ENCODE measurements around the gene STIM2. TPM values are rescaled to one million over a fixed set of nuclear protein-coding genes. Genes with fewer than 3 reads are reported as not detected.
A peak's percentile ranks its signal among the peaks of the same experiment; 100 is the strongest.

Gene STIM2
- total and polyA plus RNA-seq, 2 of the 4 experiments (the other 2 are of a cell fraction): 16.1 to 27.6 TPM

DNA sequence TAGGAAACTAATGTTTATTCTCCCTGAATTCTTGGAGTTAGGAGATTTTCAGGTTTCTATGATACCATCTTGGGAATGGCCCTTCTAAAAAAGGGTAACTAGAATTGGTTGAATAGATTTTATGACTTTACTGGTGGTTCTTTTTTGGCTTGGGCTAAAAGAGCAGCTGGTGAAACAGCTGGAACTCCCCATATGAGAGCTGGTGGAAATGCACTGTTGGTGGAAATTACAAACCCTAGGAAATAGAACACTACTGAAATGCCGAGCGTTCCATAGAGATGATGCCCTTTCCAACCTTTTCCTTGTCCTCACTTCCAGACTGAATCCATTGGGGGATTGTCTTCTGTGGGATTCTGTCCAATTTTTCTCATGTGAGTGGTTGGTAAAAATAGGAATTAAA, 139.5 kb downstream of the STIM2 start:
- POLR2A ChIA-PET (ENCODE audit: unreplicated experiment): no interaction called here
- Histone ChIP-seq H3K9me1 (ENCODE audit: insufficient read depth, low read length) (no peaks in the 10 kb centered on the region), H3K4me1 (ENCODE audit: control insufficient read depth, insufficient read depth, low read length) (no peaks in the 10 kb centered on the region), H4K8ac (ENCODE audit: low read depth in 2 of 2, low read length in 2 of 2) (no peak overlapping the region), H4K5ac (ENCODE audit: low read depth, low read length) (no peak overlapping the region), H3K27me3 (ENCODE audit: control insufficient read depth, insufficient read depth, low read length) (no peaks in the 10 kb centered on the region), H3K56ac (ENCODE audit: extremely low read depth, insufficient read depth, low read length) (no peak overlapping the region), H3K4me3 (ENCODE audit: insufficient read depth, low read depth, low read length) (no peak overlapping the region), H2BK120ac (ENCODE audit: low read depth, low read length) (no peak overlapping the region), H3K9ac (ENCODE audit: low read depth, low read length) (no peak overlapping the region), H3K18ac (ENCODE audit: low read depth, low read length) (no peak overlapping the region), H3K23ac (ENCODE audit: low read depth, low read length) (no peak overlapping the region), H4K91ac (ENCODE audit: insufficient read depth, low read depth, low read length) (no peak overlapping the region), H2BK15ac (ENCODE audit: low read depth, low read length) (no peak overlapping the region), H2AK9ac (replicated peaks; ENCODE audit: low read depth, low read length, poor library complexity) (no peak overlapping the region), H3K27ac (ENCODE audit: insufficient read depth, low read length) (no peak overlapping the region), H3K36me3 (ENCODE audit: control insufficient read depth, insufficient read depth, low read length) (no peaks in the 10 kb centered on the region), H2AFZ (replicated peaks; ENCODE audit: low read length, poor library complexity) (no peak overlapping the region), H3K4ac (ENCODE audit: low read depth, low read length) (no peak overlapping the region), H3K9me3 (ENCODE audit: control insufficient read depth, insufficient read depth, low read length) (no peaks in the 10 kb centered on the region), H4K20me1 (ENCODE audit: insufficient read depth, low read length) (no peaks in the 10 kb centered on the region), H3K79me1 (ENCODE audit: low read depth in 1 of 2, low read length in 2 of 2) (no peaks in the 10 kb centered on the region), H2AK5ac (ENCODE audit: low read depth, low read length) (no peak overlapping the region), H3K4me2 (ENCODE audit: low read depth, low read length) (no peak overlapping the region), H3K14ac (replicated peaks; ENCODE audit: low read depth, low read length) (no peak overlapping the region), H2BK20ac (ENCODE audit: low read depth, low read length) (no peak overlapping the region), H2BK5ac (ENCODE audit: low read depth, low read length, poor library complexity, severe bottlenecking) (no peak overlapping the region)
- intact Hi-C loops (cut with micrococcal nuclease): no loop called here
- CTCF ChIA-PET: interaction anchor here (0.6 kb wide), 2 partner anchors 544 to 1012 kb away, joined by 3 to 4 read pairs; no protein-coding TSS in a partner anchor
- dilution Hi-C loops (cut with HindIII; ENCODE audit: low sequenced_read_pairs, unreplicated experiment): no loop called here
- TF ChIP-seq, protein P1, sequence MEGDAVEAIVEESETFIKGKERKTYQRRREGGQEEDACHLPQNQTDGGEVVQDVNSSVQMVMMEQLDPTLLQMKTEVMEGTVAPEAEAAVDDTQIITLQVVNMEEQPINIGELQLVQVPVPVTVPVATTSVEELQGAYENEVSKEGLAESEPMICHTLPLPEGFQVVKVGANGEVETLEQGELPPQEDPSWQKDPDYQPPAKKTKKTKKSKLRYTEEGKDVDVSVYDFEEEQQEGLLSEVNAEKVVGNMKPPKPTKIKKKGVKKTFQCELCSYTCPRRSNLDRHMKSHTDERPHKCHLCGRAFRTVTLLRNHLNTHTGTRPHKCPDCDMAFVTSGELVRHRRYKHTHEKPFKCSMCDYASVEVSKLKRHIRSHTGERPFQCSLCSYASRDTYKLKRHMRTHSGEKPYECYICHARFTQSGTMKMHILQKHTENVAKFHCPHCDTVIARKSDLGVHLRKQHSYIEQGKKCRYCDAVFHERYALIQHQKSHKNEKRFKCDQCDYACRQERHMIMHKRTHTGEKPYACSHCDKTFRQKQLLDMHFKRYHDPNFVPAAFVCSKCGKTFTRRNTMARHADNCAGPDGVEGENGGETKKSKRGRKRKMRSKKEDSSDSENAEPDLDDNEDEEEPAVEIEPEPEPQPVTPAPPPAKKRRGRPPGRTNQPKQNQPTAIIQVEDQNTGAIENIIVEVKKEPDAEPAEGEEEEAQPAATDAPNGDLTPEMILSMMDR (conservative IDR thresholded peaks at IDR 0.05; ENCODE audit: low read depth, low read length): no peak
- TF ChIP-seq USF2 (IDR thresholded peaks at IDR 0.05; ENCODE audit: low read depth, low read length) (no peak), CEBPB (IDR thresholded peaks at IDR 0.05; ENCODE audit: low read depth, low read length) (no peak), CHD1 (IDR thresholded peaks at IDR 0.05; ENCODE audit: low read depth, low read length) (no peak), RCOR1 (IDR thresholded peaks at IDR 0.05; ENCODE audit: insufficient replicate concordance, low read length) (no peak), NFE2L2 (IDR thresholded peaks at IDR 0.05; ENCODE audit: low read depth, low read length) (no peak), RFX5 (IDR thresholded peaks at IDR 0.05; ENCODE audit: low read depth, low read length) (no peak), MAZ (IDR thresholded peaks at IDR 0.05; ENCODE audit: borderline replicate concordance, low read depth, low read length) (no peak), POLR2A (IDR thresholded peaks at IDR 0.05; ENCODE audit: low read depth, low read length) (no peak), BHLHE40 (IDR thresholded peaks at IDR 0.05; ENCODE audit: low read depth, low read length) (no peak), MAFK (IDR thresholded peaks at IDR 0.05; ENCODE audit: low read depth, low read length) (no peak), SMC3 (IDR thresholded peaks at IDR 0.05; ENCODE audit: low read depth, low read length) (no peak), RAD21 (IDR thresholded peaks at IDR 0.05; ENCODE audit: low read length) (no peak), FOS (IDR thresholded peaks at IDR 0.05; ENCODE audit: low read depth, low read length) (no peak), MXI1 (IDR thresholded peaks at IDR 0.05; ENCODE audit: borderline replicate concordance, low read depth, low read length) (no peak)
- TF ChIP-seq, protein P2, sequence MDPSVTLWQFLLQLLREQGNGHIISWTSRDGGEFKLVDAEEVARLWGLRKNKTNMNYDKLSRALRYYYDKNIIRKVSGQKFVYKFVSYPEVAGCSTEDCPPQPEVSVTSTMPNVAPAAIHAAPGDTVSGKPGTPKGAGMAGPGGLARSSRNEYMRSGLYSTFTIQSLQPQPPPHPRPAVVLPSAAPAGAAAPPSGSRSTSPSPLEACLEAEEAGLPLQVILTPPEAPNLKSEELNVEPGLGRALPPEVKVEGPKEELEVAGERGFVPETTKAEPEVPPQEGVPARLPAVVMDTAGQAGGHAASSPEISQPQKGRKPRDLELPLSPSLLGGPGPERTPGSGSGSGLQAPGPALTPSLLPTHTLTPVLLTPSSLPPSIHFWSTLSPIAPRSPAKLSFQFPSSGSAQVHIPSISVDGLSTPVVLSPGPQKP (IDR thresholded peaks at IDR 0.05; ENCODE audit: borderline replicate concordance, low read depth, low read length): no peak
- ATAC-seq (ENCODE audit: low read depth): peak; percentile 14; the same call in 1 of the 2 replicates
- in situ Hi-C loops (cut with MboI; ENCODE audit: low sequenced_read_pairs): loop anchor here (25.0 kb wide), 5 partner anchors 263 to 1013 kb away; no protein-coding TSS in a partner anchor
- no peak for DNase-seq
- no TSS peak for BruUV-seq (replicated peaks)
- no CpG with 5 or more reads among the region's 2 CpGs for WGBS, 2 experiments (ENCODE audit: extremely low coverage in 2 of 2, insufficient read length in 1 of 2)
